NT2/D1 (cell line): ENCODE results near the gene MASP1.

ENCODE experiments used
- YY1 ChIP-seq: IDR thresholded peaks from 2 replicates; pipeline ENCODE4 v1.6.1; 2011; ENCODE audit not compliant: insufficient read length, insufficient read depth
- ZNF274 ChIP-seq: IDR thresholded peaks from 2 replicates; pipeline ENCODE4 v1.6.1; 2011; ENCODE audit warnings: mild to moderate bottlenecking, low read depth, low read length

DNA sequence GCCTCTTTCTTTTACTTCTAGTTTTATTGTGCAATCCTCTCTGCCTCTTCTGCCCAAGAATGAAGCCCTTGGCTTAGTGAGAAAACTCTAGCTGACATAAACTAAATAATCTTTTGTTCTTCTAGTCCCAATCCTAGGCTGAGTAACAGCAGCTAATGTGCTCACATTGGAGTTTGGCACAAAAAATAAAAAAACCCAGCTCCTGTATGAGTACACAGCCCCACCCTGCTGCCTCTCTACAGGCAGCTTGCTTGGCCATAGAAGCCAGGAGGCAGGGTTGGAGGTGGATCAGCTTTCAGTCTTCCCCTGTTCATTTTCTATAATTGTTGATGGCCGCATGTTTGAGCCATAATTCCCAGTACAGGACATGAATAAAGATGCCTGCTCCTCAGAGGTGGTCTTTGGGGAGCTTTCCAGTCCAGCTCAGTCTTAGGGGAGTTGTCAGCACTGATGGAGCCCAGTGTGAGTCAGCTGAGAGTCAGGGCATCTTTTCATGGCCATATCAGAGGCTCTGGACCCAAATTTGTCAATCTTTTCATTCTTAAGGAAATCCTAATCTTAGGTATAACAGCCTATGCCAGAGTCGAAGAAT is 47.5 kb downstream of the MASP1 start:
- TF ChIP-seq YY1 (no peak), ZNF274 (no peak)
